SH-SY5Y (cell line): Measurements from ENCODE around the gene CCDC47.

Source experiments
- GATA2 ChIP-seq: IDR thresholded peaks from 2 replicates; pipeline ENCODE4 v1.6.1; 2011; ENCODE audit warnings: mild to moderate bottlenecking, low read depth, low read length
- GATA3 ChIP-seq: IDR thresholded peaks from 2 replicates; pipeline ENCODE4 v1.6.1; 2011; ENCODE audit warnings: low read depth, mild to moderate bottlenecking, low read length, moderate library complexity

CCDC47 gene

GRCh38 chr17:63700528-63701455, 72.6 kb downstream of the CCDC47 start:
- TF ChIP-seq GATA2 (no peak), GATA3 (no peak)

GRCh38 chr17:63699638-63700527, 73.5 kb downstream of the CCDC47 start, which contains the start of gene LIMD2:
Gene LIMD2, minus strand, starts transcription at chr17:63700125. Its CDS starts 827 bp downstream, at chr17:63699298.
- TF ChIP-seq GATA3: no peak
- TF ChIP-seq GATA2: no peak

- TF ChIP-seq GATA3: no peak
- no peak for TF ChIP-seq GATA2
Observed at GRCh38 chr17:63698886-63699637, 74.3 kb downstream of the CCDC47 start.

- TF ChIP-seq GATA2 (no peak), GATA3 (no peak)
Observed at GRCh38 chr17:63698381-63698885, 75.0 kb downstream of the CCDC47 start.

- TF ChIP-seq GATA2 (no peak), GATA3 (no peak)
Observed at GRCh38 chr17:63697341-63698286, 75.8 kb downstream of the CCDC47 start.

GRCh38 chr17:63696381-63696961, 76.9 kb downstream of the CCDC47 start:
- TF ChIP-seq GATA3: no peak
- TF ChIP-seq GATA2: no peak

GRCh38 chr17:63695889-63696288, 77.5 kb downstream of the CCDC47 start:
- no peak for TF ChIP-seq GATA3
